ENCODE results near the gene KIAA2012. TPM values are rescaled to one million over a fixed set of nuclear protein-coding genes. Genes with fewer than 3 reads are reported as not detected.

KIAA2012 gene
- total and polyA plus RNA-seq, 2 of the 4 experiments (the other 2 are of a cell fraction), result under 0.01 to 0.09 TPM

GRCh38 chr2:202147775-202148174, 74.7 kb downstream of the KIAA2012 start:
- no peaks in the 10 kb centered on the region for H3K9me3 ChIP-seq (ENCODE audit: control insufficient read depth, insufficient read depth, low read length)
- peak overlapping the region; percentile 19; the same call in 1 of the 2 replicates for H3K23ac ChIP-seq (ENCODE audit: low read depth, low read length)
- H2BK5ac ChIP-seq (ENCODE audit: low read depth, low read length, poor library complexity, severe bottlenecking), result peak overlapping the region; percentile 20
- POLR2A ChIA-PET (ENCODE audit: unreplicated experiment), result no interaction called here
- H2AFZ ChIP-seq (replicated peaks; ENCODE audit: low read length, poor library complexity), result peak overlapping the region; percentile 66
- peak; percentile 55 for DNase-seq
- H3K9ac ChIP-seq (ENCODE audit: low read depth, low read length), result peak overlapping the region; percentile 52; the same call in 1 of the 2 replicates
- TF ChIP-seq SMC3 (IDR thresholded peaks at IDR 0.05; ENCODE audit: low read depth, low read length) (no peak), ELK1 (IDR thresholded peaks at IDR 0.05; ENCODE audit: borderline replicate concordance, low read depth, low read length) (no peak), CEBPB (IDR thresholded peaks at IDR 0.05; ENCODE audit: low read depth, low read length) (no peak), NFE2L2 (IDR thresholded peaks at IDR 0.05; ENCODE audit: low read depth, low read length) (no peak), RCOR1 (IDR thresholded peaks at IDR 0.05; ENCODE audit: insufficient replicate concordance, low read length) (peak; percentile 29), RAD21 (IDR thresholded peaks at IDR 0.05; ENCODE audit: low read length) (no peak)
- peak overlapping the region; percentile 74 to 90; a peak in 3 of 4 replicates for H4K8ac ChIP-seq (ENCODE audit: low read depth in 2 of 2, low read length in 2 of 2)
- H3K18ac ChIP-seq (ENCODE audit: low read depth, low read length), result peak overlapping the region; percentile 92
- H4K91ac ChIP-seq (ENCODE audit: insufficient read depth, low read depth, low read length), result peak overlapping the region; percentile 69
- H4K20me1 ChIP-seq (ENCODE audit: insufficient read depth, low read length), result no peaks in the 10 kb centered on the region
- CTCF ChIA-PET, result no interaction called here
- H2BK20ac ChIP-seq (ENCODE audit: low read depth, low read length), result peak overlapping the region; percentile 71
- peak overlapping the region; percentile 14 for H2AK5ac ChIP-seq (ENCODE audit: low read depth, low read length)
- intact Hi-C loops (cut with micrococcal nuclease) (loop anchor here (5.0 kb wide), 1 partner anchor 45 kb away; no protein-coding TSS in a partner anchor), dilution Hi-C loops (cut with HindIII; ENCODE audit: low sequenced_read_pairs, unreplicated experiment) (no loop called here), in situ Hi-C loops (cut with MboI; ENCODE audit: low sequenced_read_pairs) (no loop called here)
- H4K5ac ChIP-seq (ENCODE audit: low read depth, low read length), result peak overlapping the region; percentile 73
- H3K4ac ChIP-seq (ENCODE audit: low read depth, low read length), result peak overlapping the region; percentile 76
- H3K56ac ChIP-seq (ENCODE audit: extremely low read depth, insufficient read depth, low read length), result 0 out of 2 replicates have a peak overlapping the region, but pooled peaks have one; percentile 33
- H3K4me2 ChIP-seq (ENCODE audit: low read depth, low read length), result peak overlapping the region; percentile 26; the same call in 1 of the 2 replicates
- ATAC-seq (ENCODE audit: low read depth), result peak; percentile 66
- H3K79me1 ChIP-seq (ENCODE audit: low read depth in 1 of 2, low read length in 2 of 2), result no peaks in the 10 kb centered on the region
- peak overlapping the region; percentile 75; the same call in 2 of the 3 replicates for H2BK15ac ChIP-seq (ENCODE audit: low read depth, low read length)
- H3K4me3 ChIP-seq (ENCODE audit: insufficient read depth, low read depth, low read length), result no peak overlapping the region
- peak overlapping the region; percentile 87 for H2BK120ac ChIP-seq (ENCODE audit: low read depth, low read length)
- H3K14ac ChIP-seq (replicated peaks; ENCODE audit: low read depth, low read length), result peak overlapping the region; percentile 85
- peak overlapping the region; percentile 77; the same call in 1 of the 2 replicates for H3K27ac ChIP-seq (ENCODE audit: insufficient read depth, low read length)
- peaks cover 10% of the 10 kb centered on the region; the same call in 1 of the 2 replicates for H3K9me1 ChIP-seq (ENCODE audit: insufficient read depth, low read length)
- WGBS, 2 experiments (ENCODE audit: extremely low coverage in 2 of 2, insufficient read length in 1 of 2), result no CpG with 5 or more reads among the region's 4 CpGs
- H3K36me3 ChIP-seq (ENCODE audit: control insufficient read depth, insufficient read depth, low read length), result no peaks in the 10 kb centered on the region
- H3K27me3 ChIP-seq (ENCODE audit: control insufficient read depth, insufficient read depth, low read length), result no peaks in the 10 kb centered on the region
- BruUV-seq (replicated peaks), result no TSS peak
- no peak overlapping the region for H2AK9ac ChIP-seq (replicated peaks; ENCODE audit: low read depth, low read length, poor library complexity)
- peaks cover 26% of the 10 kb centered on the region for H3K4me1 ChIP-seq (ENCODE audit: control insufficient read depth, insufficient read depth, low read length)

Data from IMR-90 (cell line).